Stimulated activated CD4-positive, alpha-beta T cell treated with anti-CD3 and anti-CD28 coated beads, Interleukin-4, amount 100 ng/mL, for 1 hour (primary cell): ENCODE data around the gene CDH7.

Source experiments
- DNase-seq: peaks from one replicate; pipeline ENCODE4 v3.0.0-alpha.2; 2020

The CDH7 gene

GRCh38 chr18:65750389-65751154, at the start of gene CDH7:
TSS of gene CDH7 (plus strand) at chr18:65751012. CDS start at chr18:65762843, 11,831 bp downstream.
- DNase-seq, result no peak

- no peak for DNase-seq
Measured at GRCh38 chr18:65704046-65704445, 46.8 kb upstream of the CDH7 start.

GRCh38 chr18:65706646-65707045, 44.2 kb upstream of the CDH7 start:
- no peak for DNase-seq

- no peak for DNase-seq
Measured at GRCh38 chr18:65711493-65711892, 39.3 kb upstream of the CDH7 start.

- no peak for DNase-seq
Measured at GRCh38 chr18:65721619-65722018, 29.2 kb upstream of the CDH7 start.

GRCh38 chr18:65725251-65726050, 25.4 kb upstream of the CDH7 start:
- DNase-seq, result no peak

- no peak for DNase-seq
Measured at GRCh38 chr18:65735155-65735554, 15.7 kb upstream of the CDH7 start.

- DNase-seq, result no peak
Measured at GRCh38 chr18:65737471-65737955, 13.3 kb upstream of the CDH7 start.

GRCh38 chr18:65746936-65747335, 3.9 kb upstream of the CDH7 start:
- no peak for DNase-seq

GRCh38 chr18:65748321-65748720, 2.5 kb upstream of the CDH7 start:
- no peak for DNase-seq

- no peak for DNase-seq
Measured at GRCh38 chr18:65749841-65750240, 971 bp upstream of the CDH7 start.

GRCh38 chr18:65751155-65752085, 608 bp downstream of the CDH7 start:
- DNase-seq, result no peak

GRCh38 chr18:65752625-65753325, 2.0 kb downstream of the CDH7 start:
- DNase-seq, result no peak

GRCh38 chr18:65753520-65753919, 2.7 kb downstream of the CDH7 start:
- no peak for DNase-seq

GRCh38 chr18:65754121-65754520, 3.3 kb downstream of the CDH7 start:
- DNase-seq, result no peak

- no peak for DNase-seq
Measured at GRCh38 chr18:65755616-65756015, 4.8 kb downstream of the CDH7 start.

- no peak for DNase-seq
Measured at GRCh38 chr18:65760457-65760856, 9.6 kb downstream of the CDH7 start.

GRCh38 chr18:65761636-65762295, 11.0 kb downstream of the CDH7 start:
- DNase-seq, result no peak

GRCh38 chr18:65762556-65762955, 11.7 kb downstream of the CDH7 start:
- DNase-seq, result no peak

GRCh38 chr18:65767406-65767805, 16.6 kb downstream of the CDH7 start:
- DNase-seq, result no peak

- DNase-seq, result no peak
Measured at GRCh38 chr18:65768120-65768778, 17.4 kb downstream of the CDH7 start.
